Stimulated activated CD4-positive, alpha-beta T cell treated with anti-CD3 and anti-CD28 coated beads, Interleukin-1b, Interleukin-23, amount 100 ng/mL, for 48 hours (primary cell): Measurements from ENCODE around the gene MORF4L2.
"Not testable (repeated sequence)": the region's sequence is repeated elsewhere in the genome, so short reads cannot be mapped to it uniquely, and the experiment has no call there.

Source experiments
- DNase-seq: peaks from one replicate; pipeline ENCODE4 v3.0.0-alpha.2; 2020

MORF4L2 gene

DNA sequence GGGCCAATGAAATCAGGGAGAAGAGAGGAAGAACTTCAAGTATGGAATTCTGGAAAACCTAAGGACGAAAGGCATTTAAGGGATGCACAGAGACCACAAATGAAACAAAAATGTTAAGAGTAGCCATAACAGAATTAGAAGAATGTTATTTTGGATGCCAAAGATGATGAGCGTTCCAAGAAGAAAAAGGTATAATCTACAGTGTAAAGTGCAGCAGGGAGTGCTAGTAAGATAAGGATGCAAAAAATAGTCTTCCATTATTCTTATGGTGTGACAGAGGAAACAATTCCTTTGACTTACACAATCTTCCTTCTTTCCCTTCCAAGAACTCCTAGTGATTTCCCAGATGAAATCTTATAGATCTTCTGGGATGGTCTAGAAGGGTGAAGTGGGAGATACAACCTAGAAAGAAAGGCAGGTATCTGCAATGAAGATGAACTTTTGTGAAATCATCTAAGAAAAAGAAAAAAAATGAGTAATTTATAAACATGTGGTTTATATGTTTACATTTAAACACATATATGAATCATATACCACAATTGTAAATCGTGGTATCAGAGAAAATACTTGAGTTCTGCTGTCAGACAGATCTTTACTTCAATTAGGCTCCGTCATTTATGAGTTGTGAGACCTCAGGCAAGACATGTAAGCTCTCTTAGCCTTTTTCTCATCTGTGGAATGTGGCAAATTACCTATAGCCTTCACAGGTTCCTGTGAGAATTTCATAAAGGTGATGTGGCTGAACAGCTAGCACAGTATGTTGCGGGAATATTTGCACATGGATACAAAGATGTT, 8.1 kb downstream of the MORF4L2 start:
- no peak for DNase-seq

GRCh38 chrX:103674531-103675454, 11.7 kb downstream of the MORF4L2 start:
- DNase-seq: no peak

DNA sequence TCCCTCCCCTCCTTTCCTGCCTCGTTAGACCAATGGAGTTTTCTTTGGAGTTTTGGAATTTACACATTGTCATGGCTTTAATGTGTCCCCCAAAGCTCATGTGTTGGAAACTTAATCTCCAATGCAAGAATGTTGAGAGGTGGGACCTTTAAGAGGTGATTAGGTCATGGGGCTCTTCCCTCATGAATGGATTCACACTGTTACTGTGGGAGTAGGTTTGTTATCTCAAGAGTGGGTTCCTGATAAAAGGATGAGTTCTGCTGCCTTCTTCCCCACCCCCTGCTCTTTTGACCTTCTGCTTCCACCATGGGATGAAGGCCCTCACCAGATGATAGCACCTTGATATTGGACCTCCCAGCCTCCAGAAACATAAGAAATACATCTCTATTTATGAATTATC, 16.8 kb downstream of the MORF4L2 start:
- no peak for DNase-seq

DNA sequence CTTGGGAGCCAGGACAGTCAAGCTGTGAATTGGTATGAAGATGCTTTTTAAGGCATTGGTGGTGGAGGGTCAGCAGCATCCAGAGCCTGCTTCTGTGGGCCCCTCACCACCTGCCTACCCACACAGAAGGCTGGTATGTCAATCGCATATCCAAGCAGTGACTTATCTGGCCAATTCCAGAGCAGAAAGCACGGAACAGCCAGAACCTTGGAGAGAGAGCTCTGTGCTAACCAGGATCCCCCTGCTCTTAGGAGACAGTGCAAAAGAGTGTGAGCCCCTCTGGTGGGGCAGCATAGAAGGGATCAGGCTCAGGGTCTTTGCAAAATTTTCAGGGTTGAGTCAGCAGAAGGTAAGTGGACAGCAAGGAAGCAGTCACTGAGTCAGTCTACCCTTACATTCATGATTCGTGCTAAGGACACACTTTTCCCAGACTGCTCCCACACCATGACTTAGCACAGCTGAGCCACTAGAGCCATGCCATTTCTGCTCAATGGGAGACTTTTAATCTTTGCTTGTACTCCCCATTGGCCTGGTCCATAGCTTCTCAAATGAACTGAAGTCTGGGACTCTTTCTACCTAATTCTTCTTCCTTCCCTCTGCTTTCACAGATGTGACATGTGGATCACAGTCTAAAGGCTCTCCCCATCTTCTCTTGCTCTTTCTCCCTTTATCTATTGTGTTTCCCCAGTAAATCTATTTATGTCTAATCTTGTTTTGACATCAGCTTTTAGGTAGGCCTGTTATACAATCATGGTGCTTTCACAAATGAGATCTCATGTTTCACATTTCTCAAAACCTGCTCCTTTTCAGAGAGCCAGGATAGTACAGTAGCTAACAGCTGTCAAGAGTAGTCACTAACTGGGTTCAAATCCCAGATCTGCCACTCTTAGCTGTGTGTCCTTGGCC, 20.0 kb downstream of the MORF4L2 start:
- no peak for DNase-seq

DNA sequence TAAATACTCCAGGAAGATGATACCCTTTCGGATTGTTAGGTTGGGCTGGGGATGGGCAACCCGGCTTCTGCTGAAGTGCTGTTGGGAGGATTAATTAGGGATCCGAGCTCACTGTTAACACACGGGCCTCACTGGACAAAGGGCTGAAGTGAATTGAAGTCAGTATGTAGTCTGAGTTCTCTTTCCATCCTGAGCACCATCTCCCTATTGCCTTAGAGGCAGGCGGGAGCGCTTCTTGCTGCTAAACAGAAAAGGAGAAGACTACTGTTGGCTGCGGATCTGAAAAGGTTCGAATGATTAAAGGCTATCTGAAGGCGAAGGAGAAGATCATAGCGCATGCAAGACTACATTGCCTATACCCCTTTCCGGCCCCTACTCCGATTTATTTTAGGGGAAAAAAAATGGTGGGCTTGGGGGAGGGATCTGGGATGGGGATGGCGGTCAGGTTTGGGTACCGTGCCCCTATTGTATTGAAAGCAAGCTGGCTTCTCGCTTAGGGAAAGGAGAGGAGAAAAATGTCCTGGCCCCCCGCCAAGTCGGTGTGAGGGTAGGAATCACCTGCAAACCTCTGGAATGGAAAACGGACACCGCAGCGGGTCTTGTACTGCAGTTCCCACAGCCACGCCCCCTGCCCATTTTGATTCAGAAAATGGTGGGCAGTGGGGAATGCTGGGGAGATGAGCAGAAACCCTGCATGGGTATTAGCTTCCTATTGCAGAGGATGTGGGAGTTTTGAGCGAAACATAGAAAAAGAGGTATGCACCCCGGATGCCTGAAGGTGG, 22.3 kb downstream of the MORF4L2 start:
- no peak for DNase-seq

DNA sequence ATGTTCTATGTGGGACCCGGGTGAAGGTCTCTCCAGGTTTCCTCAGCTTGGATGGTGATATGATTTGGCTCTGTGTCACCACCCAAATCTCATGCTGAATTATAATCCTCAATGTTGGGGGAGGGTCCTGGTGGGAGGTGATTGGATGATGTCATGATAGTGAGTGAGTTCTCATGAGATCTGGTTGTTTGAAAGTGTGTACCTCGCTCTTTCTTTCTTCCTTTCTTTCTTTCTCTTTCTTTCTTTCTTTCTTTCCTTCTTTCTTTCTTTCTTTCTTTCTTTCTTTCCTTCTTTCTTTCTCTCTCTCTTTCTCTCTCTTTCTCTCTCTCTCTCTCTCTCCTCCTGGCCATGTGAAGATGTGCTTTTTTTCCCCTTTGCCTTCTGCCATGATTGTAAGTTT, 27.0 kb downstream of the MORF4L2 start:
- DNase-seq: not testable (repeated sequence)

DNA sequence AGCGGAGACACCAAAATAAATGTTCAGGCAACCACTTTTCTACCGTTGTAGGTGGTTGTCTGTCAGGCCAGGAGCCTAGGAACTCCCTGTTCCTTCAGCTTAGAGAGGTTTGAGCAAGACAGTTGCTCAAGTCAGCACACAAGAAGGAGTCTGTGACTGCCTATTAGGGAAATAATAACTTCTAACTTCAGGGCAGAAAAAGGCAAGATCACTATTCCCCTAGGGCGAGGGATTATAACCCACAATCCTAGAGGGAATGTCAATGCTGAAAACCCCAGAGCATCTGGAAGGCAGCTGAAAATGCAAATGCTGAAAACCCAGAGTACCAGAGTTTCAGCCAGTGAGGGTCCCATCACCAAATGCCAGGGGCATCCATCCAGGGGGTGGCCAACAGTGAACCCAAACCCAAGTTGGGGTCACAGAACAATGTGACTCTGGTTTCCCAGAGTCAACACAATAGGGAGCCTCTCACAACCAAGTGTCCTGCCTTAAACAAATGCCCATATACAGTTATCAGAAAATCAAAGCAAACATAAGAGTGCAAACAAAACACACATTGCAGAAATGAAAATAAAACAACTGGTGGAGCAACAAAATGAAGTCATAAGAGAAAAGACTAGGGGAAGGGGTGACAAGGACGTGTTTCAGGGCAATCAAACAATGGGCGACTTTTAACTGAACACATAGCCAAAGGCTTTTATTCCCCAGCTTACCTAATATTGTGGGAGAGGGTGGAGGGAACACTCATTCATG, 27.6 kb downstream of the MORF4L2 start:
- DNase-seq: no peak

GRCh38 chrX:103657066-103657465, 29.4 kb downstream of the MORF4L2 start:
- DNase-seq: not testable (repeated sequence)

DNA sequence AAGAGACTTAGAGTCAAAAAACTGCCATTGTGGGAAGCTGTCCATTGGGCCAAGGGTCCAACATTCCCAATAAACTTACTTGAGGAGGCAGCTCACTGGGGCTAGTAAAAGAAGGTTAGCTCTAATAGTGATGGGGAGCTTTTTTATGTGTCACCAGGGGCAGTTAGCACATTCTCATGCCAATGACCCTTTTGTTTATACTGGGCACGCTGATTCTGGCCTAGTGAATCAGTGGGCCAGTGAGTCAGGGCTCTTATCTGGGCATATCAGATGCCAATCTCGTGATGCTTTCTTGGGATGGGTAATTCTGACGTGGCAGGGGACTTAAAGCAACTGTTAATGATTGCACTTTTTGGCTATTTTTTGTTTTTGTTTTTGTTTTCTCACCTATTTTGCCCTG, 29.9 kb downstream of the MORF4L2 start:
- DNase-seq: no peak

DNA sequence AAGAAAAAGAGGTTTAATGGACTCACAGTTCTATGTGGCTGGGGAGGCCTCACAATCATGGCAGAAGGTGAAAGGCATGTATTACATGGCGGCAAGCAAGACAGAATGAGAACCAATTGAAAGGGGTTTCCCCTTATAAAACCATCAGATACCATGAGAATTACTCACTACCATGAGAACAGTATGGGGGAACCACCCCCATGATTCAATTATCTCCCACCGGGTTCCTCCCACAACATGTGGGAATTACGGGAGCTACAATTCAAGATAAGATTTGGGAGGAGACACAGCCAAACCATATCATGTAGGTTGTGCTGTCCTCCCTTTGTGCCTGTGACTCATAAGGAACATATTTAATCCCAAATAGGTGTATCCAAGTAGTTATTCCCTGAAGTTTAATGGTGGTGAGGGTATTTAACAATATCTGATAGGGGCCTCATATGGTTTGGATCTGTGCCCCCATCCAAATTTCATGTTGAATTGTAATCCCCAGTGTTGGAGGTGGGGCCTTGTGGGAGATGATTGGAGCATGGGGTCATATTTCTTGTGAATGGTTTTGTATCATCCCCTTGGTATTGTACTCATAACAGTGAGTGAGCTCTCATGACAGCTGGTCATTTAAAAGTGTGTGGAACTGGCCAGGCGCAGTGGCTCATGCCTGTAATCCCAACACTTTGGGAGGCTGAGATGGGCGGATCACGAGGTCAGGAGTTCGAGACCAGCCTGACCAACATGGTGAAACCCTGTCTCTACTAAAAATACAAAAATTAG, 31.1 kb downstream of the MORF4L2 start:
- DNase-seq: not testable (repeated sequence)

DNA sequence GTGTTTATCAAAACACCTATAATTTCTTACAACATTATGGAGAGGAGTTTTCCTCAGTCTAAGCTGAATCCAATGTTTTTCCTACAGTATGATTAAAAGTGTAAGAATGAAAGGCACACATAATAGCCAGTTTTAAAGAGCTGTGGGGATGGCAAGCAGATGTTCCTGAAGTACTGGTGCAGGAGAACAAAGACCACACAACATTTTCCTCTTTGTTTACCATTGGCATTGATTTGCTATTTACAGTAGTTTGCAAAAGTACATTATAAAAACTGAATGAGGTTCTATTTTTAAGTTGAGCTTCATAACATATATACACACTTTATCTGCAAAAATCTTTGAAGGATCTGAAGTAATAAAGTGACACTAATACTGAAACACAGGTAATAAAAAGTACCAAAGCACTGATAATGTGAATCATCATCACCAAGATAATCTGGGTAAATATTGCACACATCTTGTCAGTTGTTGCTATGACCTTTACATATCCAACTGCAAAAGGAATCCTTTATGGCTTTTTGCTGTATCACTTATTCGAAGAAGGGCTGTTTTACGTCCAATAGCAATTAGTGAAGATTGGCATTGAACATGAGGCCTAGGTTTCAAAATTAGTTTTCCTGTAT, 35.2 kb downstream of the MORF4L2 start:
- no peak for DNase-seq

DNA sequence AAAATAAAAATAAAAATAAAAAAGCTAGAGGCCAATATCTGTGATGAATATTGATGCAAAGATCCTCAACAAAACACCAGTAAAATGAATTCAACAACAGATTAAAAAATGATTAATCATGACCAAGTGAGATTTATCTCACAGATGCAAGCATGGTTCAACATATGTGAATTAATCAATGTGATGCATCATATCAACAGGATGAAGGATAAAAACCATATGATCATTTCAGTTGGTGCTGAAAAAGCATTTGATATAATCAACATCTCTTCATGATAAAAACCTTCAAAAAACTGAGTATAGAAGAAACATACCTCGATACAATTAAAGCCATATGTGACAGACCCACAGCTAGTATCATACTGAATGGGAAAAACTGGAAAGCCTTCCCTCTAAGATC, 38.9 kb downstream of the MORF4L2 start:
- no peak for DNase-seq

GRCh38 chrX:103644125-103644524, 42.4 kb downstream of the MORF4L2 start:
- DNase-seq: no peak

- no peak for DNase-seq
Observed at GRCh38 chrX:103640401-103641155, 45.9 kb downstream of the MORF4L2 start.

DNA sequence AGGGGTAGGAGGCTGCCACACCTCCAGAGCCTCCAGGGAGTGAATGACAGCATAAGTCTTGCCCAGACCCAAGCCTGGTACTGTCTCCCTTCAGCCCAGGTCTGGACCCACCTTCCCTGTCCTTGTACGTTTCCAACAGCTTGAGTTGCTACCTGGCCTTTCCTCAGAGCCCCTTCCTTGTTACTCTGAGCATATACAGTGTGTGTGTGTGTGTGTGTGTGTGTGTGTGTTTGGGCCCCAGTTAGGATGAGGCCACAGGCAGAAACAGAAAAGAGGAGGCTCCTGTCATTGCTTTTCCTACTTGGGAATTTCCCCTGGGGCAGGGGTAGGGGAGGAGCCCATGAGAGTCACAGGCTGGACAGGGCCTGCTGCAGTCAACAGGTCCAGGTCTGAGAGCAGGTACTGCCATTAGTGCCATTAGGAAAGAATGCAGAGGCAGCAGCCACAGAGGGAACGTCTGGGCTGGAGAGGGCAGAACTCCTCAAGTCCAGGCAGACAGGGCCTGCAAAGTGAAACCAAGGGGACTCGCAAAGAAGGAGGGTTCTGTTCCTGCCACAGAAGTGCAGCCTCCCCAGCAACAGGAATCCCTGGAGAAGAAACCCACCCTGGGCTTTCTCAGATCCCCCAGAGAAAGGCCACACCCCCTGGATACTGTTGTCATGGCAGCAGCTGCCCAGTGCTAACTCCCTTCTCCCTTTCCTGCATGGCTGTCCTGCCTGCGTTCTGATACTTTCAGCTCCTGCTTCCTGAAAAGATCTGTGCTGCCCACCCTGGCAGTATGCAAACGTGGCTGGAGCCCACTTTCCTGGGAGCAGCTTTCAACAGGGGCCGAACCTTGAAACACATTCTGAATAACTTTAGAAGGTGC, 47.8 kb downstream of the MORF4L2 start:
- DNase-seq: not testable (repeated sequence)

DNA sequence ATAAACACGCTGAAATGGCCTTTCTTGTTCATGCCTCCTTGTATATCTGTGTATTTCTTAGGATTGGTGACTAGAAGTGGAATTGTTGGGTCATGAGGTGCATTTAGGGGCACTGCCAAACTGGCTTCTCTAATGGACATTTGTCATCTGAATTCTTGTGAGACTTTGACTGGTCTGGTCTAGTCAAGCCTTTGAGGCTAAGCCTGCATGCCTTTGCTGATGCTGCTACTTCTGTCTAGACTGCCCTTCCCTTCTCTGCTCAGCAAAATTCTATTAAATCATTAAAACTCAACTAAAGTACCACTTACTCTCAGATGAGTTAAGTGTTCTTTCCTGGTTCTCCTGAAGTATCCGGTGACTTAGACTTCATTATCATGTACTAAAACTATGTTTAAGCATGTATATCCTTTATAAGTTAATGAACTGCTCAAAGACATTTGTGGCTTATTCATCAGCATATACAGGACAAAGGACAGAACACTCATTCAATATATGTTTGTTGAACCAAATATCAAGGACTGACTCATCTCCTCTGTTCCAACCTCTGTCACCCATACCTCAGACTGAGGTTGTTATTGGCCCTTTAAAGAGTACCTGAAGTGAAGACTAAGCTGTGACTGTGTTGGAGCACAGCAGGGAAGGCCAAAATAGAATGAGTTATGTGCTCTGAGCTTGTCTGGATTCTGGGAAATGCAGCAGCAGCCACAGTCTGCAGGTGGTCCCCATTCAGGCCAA, 48.7 kb downstream of the MORF4L2 start:
- DNase-seq: no peak

DNA sequence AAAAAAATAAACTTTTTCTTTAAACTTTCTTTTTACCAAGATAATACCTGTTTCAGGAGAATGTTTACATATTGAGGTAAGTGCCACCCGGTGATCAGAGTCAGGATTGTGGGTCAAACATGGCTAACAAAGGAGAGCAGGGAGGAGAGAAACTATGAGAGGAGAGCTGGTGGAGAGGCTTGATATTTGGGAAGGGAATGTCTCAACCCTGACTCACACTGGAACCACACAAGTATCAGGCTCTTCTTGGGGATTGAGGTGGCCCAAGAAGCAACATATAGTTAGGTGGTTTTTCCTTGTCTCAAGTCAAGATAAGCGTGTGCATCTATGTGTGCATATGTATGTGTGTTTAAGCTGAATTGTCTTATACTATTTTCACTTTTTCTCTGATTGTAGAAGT, 51.1 kb downstream of the MORF4L2 start:
- no peak for DNase-seq
